SU-DHL-6 (cell line): Measurements from ENCODE around the gene HTR6.

Experiments used
- CTCF ChIP-seq: fragments of 200-600 bp; sonication (generic); IDR thresholded peaks from one replicate; pipeline ENCODE4 v1.5.1; 2017; ENCODE audit warnings: antibody characterized with exemption, mild to moderate bottlenecking, low read length, moderate library complexity; ENCODE audit not compliant: insufficient read depth, poor library complexity, severe bottlenecking
- EZH2phosphoT487 ChIP-seq: fragments of 200-600 bp; sonication (generic), shearing (Covaris generic); conservative IDR thresholded peaks from 2 replicates; pipeline ENCODE4 v1.6.1; 2018; ENCODE audit warnings: mild to moderate bottlenecking, antibody characterized with exemption, low read length, moderate library complexity, mixed read lengths

- TF ChIP-seq CTCF, result no peak
- TF ChIP-seq EZH2phosphoT487, result no peak
Measured at GRCh38 chr1:19717467-19717866, 52.8 kb downstream of the HTR6 start.
